ENCODE measurements around the gene CRCP.

GRCh38 chr7:66182920-66183319 is 68.3 kb downstream of the CRCP start:
- no peak for TF ChIP-seq NFKB2 (CRISPR knock-in tag; IDR thresholded peaks at IDR 0.05; ENCODE audit: borderline replicate concordance)
- TF ChIP-seq CTCF (CRISPR knock-in tag; IDR thresholded peaks at IDR 0.05): no peak
- TF ChIP-seq STAT6 (CRISPR knock-in tag; IDR thresholded peaks at IDR 0.05; ENCODE audit: borderline replicate concordance): no peak
- no peak for TF ChIP-seq BRD4 (CRISPR knock-in tag; IDR thresholded peaks at IDR 0.05)
- TF ChIP-seq NCOA2 (CRISPR knock-in tag; IDR thresholded peaks at IDR 0.05): no peak
- TF ChIP-seq TFDP2 (CRISPR knock-in tag; IDR thresholded peaks at IDR 0.05): no peak
- TF ChIP-seq ZNF17 (CRISPR knock-in tag; IDR thresholded peaks at IDR 0.05): no peak
- TF ChIP-seq ZNF678 (CRISPR knock-in tag; IDR thresholded peaks at IDR 0.05): no peak
- no peak for TF ChIP-seq ELK4 (CRISPR knock-in tag; IDR thresholded peaks at IDR 0.05; ENCODE audit: borderline replicate concordance)
- TF ChIP-seq POLR2A (IDR thresholded peaks at IDR 0.05; ENCODE audit: insufficient read depth in 1 of 2, low read depth in 2 of 2, low read length in 2 of 2): no peak
- TF ChIP-seq SMAD3 (CRISPR knock-in tag; IDR thresholded peaks at IDR 0.05): no peak
- no peak for TF ChIP-seq JUND (CRISPR knock-in tag; IDR thresholded peaks at IDR 0.05)
- no peak for TF ChIP-seq RXRA (CRISPR knock-in tag; IDR thresholded peaks at IDR 0.05)

Measured in HepG2 (cell line).